Left lung (tissue), 10 donors: ENCODE measurements around the gene CHSY3. TPM values are rescaled to one million over a fixed set of nuclear protein-coding genes. Genes with fewer than 3 reads are reported as not detected.

Experiments used
- ATAC-seq: fragments of 200-7000 bp; cut with Tn5 transposase; one replicate; pipeline ENCODE4 v1.9.1; 2020; ENCODE audit warnings: moderate library complexity
- DNase-seq, 4 donors: peaks; one replicate each; pipeline ENCODE4 v3.0.0-alpha.2; 2013 to 2020
- H3K27ac ChIP-seq, 2 donors: fragments of 200-600 bp; sonication (generic) in 1 of 2; one replicate each; pipeline versions ENCODE4 v1.5.0 to v1.8.0; 2020 to 2021
- H3K27me3 ChIP-seq, 2 donors: fragments of 200-600 bp; sonication (generic) in 1 of 2; one replicate each; pipeline versions ENCODE4 v1.5.0 to v1.8.0; 2020 to 2021
- H3K36me3 ChIP-seq, 2 donors: fragments of 200-600 bp; sonication (generic) in 1 of 2; one replicate each; pipeline versions ENCODE4 v1.5.0 to v1.8.0; 2020 to 2021
- H3K4me1 ChIP-seq, 2 donors: fragments of 200-600 bp; one replicate each; pipeline ENCODE4 v1.8.0; 2021
- H3K4me3 ChIP-seq, 2 donors: fragments of 200-600 bp; sonication (generic) in 1 of 2; one replicate each; pipeline versions ENCODE4 v1.5.0 to v1.8.0; 2020 to 2021; ENCODE audit warnings: mild to moderate bottlenecking in 1 of 2
- H3K9me3 ChIP-seq, 2 donors: fragments of 200-600 bp; sonication (generic) in 1 of 2; one replicate each; pipeline versions ENCODE4 v1.5.0 to v1.8.0; 2020 to 2021
- intact Hi-C, 2 donors: fragments of 100-400 bp; cut with DNase I; formaldehyde crosslinking; loops; one replicate each; pipeline versions ENCODE4 v1.11.2 to v1.14.2; 2022
- polyA plus RNA-seq, 6 donors: library from polyadenylated mRNA; unstranded; fragments of 120-200 nt; gene quantifications; one replicate each; pipeline ENCODE4 v1.2.1, GENCODE V29; 2013; ENCODE audit not compliant: insufficient read length in 6 of 6
- total RNA-seq, 2 donors: library from RNA; stranded (reverse); fragmentation: NEBNext Ultra II Directional; extraction: Animal tissue kit (Norgen Biotek cat#: 25700); gene quantifications; one replicate each; pipeline ENCODE4 v1.2.1, GENCODE V29; 2021
- TF ChIP-seq, protein P1 (sequence below), 2 donors: fragments of 200-600 bp; sonication (generic) in 1 of 2; IDR thresholded peaks; one replicate each; pipeline versions ENCODE4 v1.5.0 to v1.8.0; 2021; ENCODE audit warnings: antibody characterized with exemption in 2 of 2
- donor health status: DM: no; HTN: yes; CAD: no.
- donor health status: DM: no; HTN: no; CAD: no.

Gene CHSY3
- total and polyA plus RNA-seq, 8 donors: 5.0 to 10.1 (median 6.9) TPM

GRCh38 chr5:129917224-129917623 lies 13.0 kb downstream of the CHSY3 start:
- intact Hi-C loops: no loop called here
- Histone ChIP-seq H3K36me3 (no peaks in the 10 kb centered on the region), H3K4me3 (no peak overlapping the region), H3K9me3 (no peaks in the 10 kb centered on the region), H3K27me3 (no peaks in the 10 kb centered on the region), H3K27ac (no peak overlapping the region), H3K4me1 (no peaks in the 10 kb centered on the region)
- DNase-seq (no peak), ATAC-seq (no peak)
- TF ChIP-seq, protein P1, sequence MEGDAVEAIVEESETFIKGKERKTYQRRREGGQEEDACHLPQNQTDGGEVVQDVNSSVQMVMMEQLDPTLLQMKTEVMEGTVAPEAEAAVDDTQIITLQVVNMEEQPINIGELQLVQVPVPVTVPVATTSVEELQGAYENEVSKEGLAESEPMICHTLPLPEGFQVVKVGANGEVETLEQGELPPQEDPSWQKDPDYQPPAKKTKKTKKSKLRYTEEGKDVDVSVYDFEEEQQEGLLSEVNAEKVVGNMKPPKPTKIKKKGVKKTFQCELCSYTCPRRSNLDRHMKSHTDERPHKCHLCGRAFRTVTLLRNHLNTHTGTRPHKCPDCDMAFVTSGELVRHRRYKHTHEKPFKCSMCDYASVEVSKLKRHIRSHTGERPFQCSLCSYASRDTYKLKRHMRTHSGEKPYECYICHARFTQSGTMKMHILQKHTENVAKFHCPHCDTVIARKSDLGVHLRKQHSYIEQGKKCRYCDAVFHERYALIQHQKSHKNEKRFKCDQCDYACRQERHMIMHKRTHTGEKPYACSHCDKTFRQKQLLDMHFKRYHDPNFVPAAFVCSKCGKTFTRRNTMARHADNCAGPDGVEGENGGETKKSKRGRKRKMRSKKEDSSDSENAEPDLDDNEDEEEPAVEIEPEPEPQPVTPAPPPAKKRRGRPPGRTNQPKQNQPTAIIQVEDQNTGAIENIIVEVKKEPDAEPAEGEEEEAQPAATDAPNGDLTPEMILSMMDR (IDR thresholded peaks at IDR 0.05): no peak

DNA sequence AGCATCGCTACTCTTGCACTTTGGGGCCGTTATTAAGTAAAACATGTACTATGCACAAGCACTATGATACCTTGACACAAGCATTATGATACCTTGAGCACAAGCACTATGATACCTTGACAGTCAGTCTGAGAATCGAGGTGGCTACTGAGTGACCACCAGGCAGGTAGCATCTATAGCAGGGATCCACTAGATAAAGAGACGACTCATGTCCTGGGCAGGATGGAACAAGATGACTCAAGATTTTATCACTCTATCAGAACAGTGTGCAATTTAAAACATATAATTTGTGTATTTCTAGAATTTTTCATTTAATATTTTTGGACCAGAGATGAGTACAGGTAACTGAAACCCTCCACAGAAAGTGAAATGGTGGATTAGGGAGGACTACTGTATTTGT lies 16.9 kb downstream of the CHSY3 start:
- ATAC-seq (no peak), DNase-seq (no peak)
- intact Hi-C loops: no loop called here
- TF ChIP-seq, protein P1 (IDR thresholded peaks at IDR 0.05): no peak
- Histone ChIP-seq H3K4me3 (no peak overlapping the region), H3K4me1 (no peaks in the 10 kb centered on the region), H3K9me3 (no peaks in the 10 kb centered on the region), H3K27me3 (no peaks in the 10 kb centered on the region), H3K36me3 (no peaks in the 10 kb centered on the region), H3K27ac (no peak overlapping the region)

- Histone ChIP-seq H3K36me3 (no peaks in the 10 kb centered on the region), H3K4me1 (no peaks in the 10 kb centered on the region), H3K27ac (no peak overlapping the region), H3K9me3 (no peaks in the 10 kb centered on the region), H3K4me3 (no peak overlapping the region), H3K27me3 (no peaks in the 10 kb centered on the region)
- TF ChIP-seq, protein P1 (IDR thresholded peaks at IDR 0.05): no peak
- ATAC-seq: no peak
- DNase-seq: no peak
- intact Hi-C loops: no loop called here
Measured at GRCh38 chr5:129930221-129930620, 26.0 kb downstream of the CHSY3 start.

- TF ChIP-seq, protein P1 (IDR thresholded peaks at IDR 0.05): no peak
Measured at GRCh38 chr5:129935626-129936025, 31.4 kb downstream of the CHSY3 start.

GRCh38 chr5:129938077-129938476 lies 33.8 kb downstream of the CHSY3 start:
- no peaks in the 10 kb centered on the region for H3K36me3 ChIP-seq
- TF ChIP-seq, protein P1 (IDR thresholded peaks at IDR 0.05): no peak
- no peak overlapping the region for H3K4me3 ChIP-seq
- ATAC-seq (no peak), DNase-seq (no peak)
- no peaks in the 10 kb centered on the region for H3K27me3 ChIP-seq
- no peaks in the 10 kb centered on the region for H3K4me1 ChIP-seq
- intact Hi-C loops: no loop called here
- peaks cover 0 to 13% of the 10 kb centered on the region in 2 donors for H3K9me3 ChIP-seq
- no peak overlapping the region for H3K27ac ChIP-seq

More at GRCh38 chr5:129935626-129936025, 31.4 kb downstream of the CHSY3 start:
- peaks cover 0 to 13% of the 10 kb centered on the region in 2 donors for H3K9me3 ChIP-seq
- H3K4me3 ChIP-seq: no peak overlapping the region
- no peaks in the 10 kb centered on the region for H3K4me1 ChIP-seq
- H3K27ac ChIP-seq: no peak overlapping the region
- H3K36me3 ChIP-seq: no peaks in the 10 kb centered on the region
- DNase-seq: no peak
- intact Hi-C loops: no loop called here
- no peak for ATAC-seq
- H3K27me3 ChIP-seq: no peaks in the 10 kb centered on the region
